Measurements from ENCODE around the gene MT1X. TPM values are rescaled to one million over a fixed set of nuclear protein-coding genes. Genes with fewer than 3 reads are reported as not detected.

MT1X gene
- total and polyA plus RNA-seq, 7 experiments from 2014 or later: 15.0 to 157 (median 26.8) TPM

- Mint-ChIP-seq H3K4me3 (no peak overlapping the region), H3K9me3 (peaks cover 0 to 18% (median 4%) of the 10 kb centered on the region in 11 donors), H3K4me1 (no peaks in the 10 kb centered on the region), H3K27me3 (peaks cover 0 to 6% (median 0%) of the 10 kb centered on the region in 5 donors), H3K36me3 (peaks cover 0 to 4% (median 0%) of the 10 kb centered on the region in 5 donors), H3K27ac (no peak overlapping the region)
- Histone ChIP-seq H3K9me3 (ENCODE audit: control insufficient read depth in 2 of 3, low read length in 3 of 3) (no peaks in the 10 kb centered on the region), H3K4me3 (ENCODE audit: low read length) (no peak overlapping the region), H3K36me3 (ENCODE audit: control insufficient read depth in 2 of 3, insufficient read depth in 3 of 3, low read length in 3 of 3) (no peaks in the 10 kb centered on the region), H3K4me1 (ENCODE audit: control insufficient read depth in 2 of 2, insufficient read depth in 2 of 2, low read length in 2 of 2) (no peaks in the 10 kb centered on the region), H3K27ac (ENCODE audit: low read depth, low read length) (no peak overlapping the region), H3K27me3 (ENCODE audit: control insufficient read depth in 2 of 2, insufficient read depth in 2 of 2, low read length in 2 of 2) (no peaks in the 10 kb centered on the region)
- intact Hi-C loops (cut with micrococcal nuclease): no loop called here
- ChIA-PET CTCF (interaction anchor here (0.6 to 2.4 kb wide), 2 partner anchors 119 to 365 kb away, joined by 3 to 10 read pairs; no protein-coding TSS in a partner anchor), POLR2A (interaction anchor here (0.8 to 2.9 kb wide), 4 partner anchors 8 to 19 kb away, joined by 3 to 12 read pairs (median 4); partner anchors contain the start of gene MT1X)
- ATAC-seq (no peak), DNase-seq (no peak)
Observed at GRCh38 chr16:56695246-56695645, 13.0 kb downstream of the MT1X start.

- CTCF ChIA-PET: interaction anchor here (1.2 kb wide), 1 partner anchor 121 kb away, joined by 6 read pairs; no protein-coding TSS in a partner anchor
- peaks cover 0 to 18% (median 0%) of the 10 kb centered on the region in 11 donors for H3K9me3 Mint-ChIP-seq
- Histone ChIP-seq H3K4me3 (ENCODE audit: low read length) (no peak overlapping the region), H3K9me3 (ENCODE audit: control insufficient read depth in 2 of 3, low read length in 3 of 3) (no peaks in the 10 kb centered on the region), H3K36me3 (ENCODE audit: control insufficient read depth in 2 of 3, insufficient read depth in 3 of 3, low read length in 3 of 3) (no peaks in the 10 kb centered on the region), H3K4me1 (ENCODE audit: control insufficient read depth in 2 of 2, insufficient read depth in 2 of 2, low read length in 2 of 2) (peaks cover 0 to 5% of the 10 kb centered on the region in 2 donors), H3K27ac (ENCODE audit: low read depth, low read length) (no peak overlapping the region), H3K27me3 (ENCODE audit: control insufficient read depth in 2 of 2, insufficient read depth in 2 of 2, low read length in 2 of 2) (no peaks in the 10 kb centered on the region)
- H3K27me3 Mint-ChIP-seq: peaks cover 0 to 5% (median 0%) of the 10 kb centered on the region in 5 donors
- POLR2A ChIA-PET: interaction anchor here (0.6 to 1.6 kb wide), 3 partner anchors 15 to 25 kb away, joined by 3 to 8 read pairs (median 5); partner anchors contain the start of gene MT1X
- intact Hi-C loops (cut with micrococcal nuclease): no loop called here
- no peak for ATAC-seq
- H3K27ac Mint-ChIP-seq: peak overlapping the region in 2 of 9 donors; percentile 46 to 51
- H3K4me3 Mint-ChIP-seq: no peak overlapping the region
- DNase-seq: no peak
- H3K4me1 Mint-ChIP-seq: peaks cover 0 to 10% (median 9%) of the 10 kb centered on the region in 7 donors
- peaks cover 0 to 4% (median 0%) of the 10 kb centered on the region in 5 donors for H3K36me3 Mint-ChIP-seq
Observed at GRCh38 chr16:56697456-56698155, 15.3 kb downstream of the MT1X start.

GRCh38 chr16:56700195-56700594 lies 17.9 kb downstream of the MT1X start:
- peaks cover 0 to 18% (median 0%) of the 10 kb centered on the region in 11 donors for H3K9me3 Mint-ChIP-seq
- peaks cover 0 to 10% (median 9%) of the 10 kb centered on the region in 7 donors for H3K4me1 Mint-ChIP-seq
- H3K4me3 Mint-ChIP-seq: no peak overlapping the region
- no peaks in the 10 kb centered on the region for H3K9me3 ChIP-seq (ENCODE audit: control insufficient read depth in 2 of 3, low read length in 3 of 3)
- intact Hi-C loops (cut with micrococcal nuclease): loop anchor here in 1 of 2 donors (10.0 kb wide), 1 partner anchor 275 kb away; the partner anchor contains the start of gene AMFR
- H3K36me3 Mint-ChIP-seq: peaks cover 0 to 4% (median 0%) of the 10 kb centered on the region in 5 donors
- H3K27me3 ChIP-seq (ENCODE audit: control insufficient read depth in 2 of 2, insufficient read depth in 2 of 2, low read length in 2 of 2): no peaks in the 10 kb centered on the region
- POLR2A ChIA-PET: interaction anchor here (0.6 to 3.7 kb wide), 3 partner anchors 16 to 95 kb away, joined by 3 to 16 read pairs (median 3); no protein-coding TSS in a partner anchor
- ATAC-seq: no peak
- H3K27ac Mint-ChIP-seq: peak overlapping the region in 2 of 9 donors; percentile 45 to 76
- peaks cover 0 to 5% of the 10 kb centered on the region in 2 donors for H3K4me1 ChIP-seq (ENCODE audit: control insufficient read depth in 2 of 2, insufficient read depth in 2 of 2, low read length in 2 of 2)
- H3K4me3 ChIP-seq (ENCODE audit: low read length): no peak overlapping the region
- H3K27ac ChIP-seq (ENCODE audit: low read depth, low read length): no peak overlapping the region
- no peaks in the 10 kb centered on the region for H3K36me3 ChIP-seq (ENCODE audit: control insufficient read depth in 2 of 3, insufficient read depth in 3 of 3, low read length in 3 of 3)
- CTCF ChIA-PET: interaction anchor here (0.8 to 5.0 kb wide), 9 partner anchors 17 to 186 kb away, joined by 3 to 86 read pairs (median 5); partner anchors contain the start of gene MT1X
- H3K27me3 Mint-ChIP-seq: peaks cover 0 to 3% (median 0%) of the 10 kb centered on the region in 5 donors
- DNase-seq: no peak

- no peak overlapping the region for H3K27ac Mint-ChIP-seq
- DNase-seq (no peak), ATAC-seq (no peak)
- CTCF ChIA-PET: interaction anchor here (0.7 to 5.0 kb wide), 15 partner anchors 17 to 267 kb away, joined by 3 to 86 read pairs (median 6); partner anchors contain the start of gene MT1X
- H3K36me3 ChIP-seq (ENCODE audit: control insufficient read depth in 2 of 3, insufficient read depth in 3 of 3, low read length in 3 of 3): no peaks in the 10 kb centered on the region
- peaks cover 0 to 5% of the 10 kb centered on the region in 2 donors for H3K4me1 ChIP-seq (ENCODE audit: control insufficient read depth in 2 of 2, insufficient read depth in 2 of 2, low read length in 2 of 2)
- no peak overlapping the region for H3K4me3 Mint-ChIP-seq
- no peak overlapping the region for H3K27ac ChIP-seq (ENCODE audit: low read depth, low read length)
- H3K27me3 Mint-ChIP-seq: peaks cover 0 to 3% (median 0%) of the 10 kb centered on the region in 5 donors
- no peaks in the 10 kb centered on the region for H3K27me3 ChIP-seq (ENCODE audit: control insufficient read depth in 2 of 2, insufficient read depth in 2 of 2, low read length in 2 of 2)
- H3K9me3 ChIP-seq (ENCODE audit: control insufficient read depth in 2 of 3, low read length in 3 of 3): no peaks in the 10 kb centered on the region
- POLR2A ChIA-PET: interaction anchor here (0.6 to 3.7 kb wide), 4 partner anchors 16 to 181 kb away, joined by 3 to 16 read pairs (median 3); partner anchors contain the start of gene BBS2
- H3K9me3 Mint-ChIP-seq: peaks cover 0 to 18% (median 0%) of the 10 kb centered on the region in 11 donors
- H3K36me3 Mint-ChIP-seq: peaks cover 0 to 4% (median 0%) of the 10 kb centered on the region in 5 donors
- intact Hi-C loops (cut with micrococcal nuclease): loop anchor here in 1 of 2 donors (10.0 kb wide), 1 partner anchor 276 kb away; the partner anchor contains the start of gene AMFR
- H3K4me3 ChIP-seq (ENCODE audit: low read length): no peak overlapping the region
- H3K4me1 Mint-ChIP-seq: peaks cover 0 to 10% (median 9%) of the 10 kb centered on the region in 7 donors
Observed at GRCh38 chr16:56700631-56701030, 18.4 kb downstream of the MT1X start.

- DNase-seq: no peak
- peaks cover 0 to 16% (median 0%) of the 10 kb centered on the region in 11 donors for H3K9me3 Mint-ChIP-seq
- Histone ChIP-seq H3K27ac (ENCODE audit: low read depth, low read length) (peak overlapping the region; percentile 30), H3K4me3 (ENCODE audit: low read length) (no peak overlapping the region), H3K9me3 (ENCODE audit: control insufficient read depth in 2 of 3, low read length in 3 of 3) (no peaks in the 10 kb centered on the region), H3K4me1 (ENCODE audit: control insufficient read depth in 2 of 2, insufficient read depth in 2 of 2, low read length in 2 of 2) (peaks cover 0 to 5% of the 10 kb centered on the region in 2 donors), H3K27me3 (ENCODE audit: control insufficient read depth in 2 of 2, insufficient read depth in 2 of 2, low read length in 2 of 2) (no peaks in the 10 kb centered on the region), H3K36me3 (ENCODE audit: control insufficient read depth in 2 of 3, insufficient read depth in 3 of 3, low read length in 3 of 3) (no peaks in the 10 kb centered on the region)
- H3K27ac Mint-ChIP-seq: peak overlapping the region in 8 of 9 donors; percentile 5 to 82 (median 43)
- H3K36me3 Mint-ChIP-seq: peaks cover 0 to 4% (median 0%) of the 10 kb centered on the region in 5 donors
- ChIA-PET CTCF (interaction anchor here (0.6 to 5.0 kb wide), 37 partner anchors 8 to 383 kb away, joined by 3 to 86 read pairs (median 4); partner anchors contain the start of genes BBS2, MT1H, MT1X and MT2A), POLR2A (interaction anchor here (0.5 to 3.7 kb wide), 11 partner anchors 19 to 182 kb away, joined by 3 to 17 read pairs (median 5); partner anchors contain the start of genes BBS2, MT1X and NUP93)
- intact Hi-C loops (cut with micrococcal nuclease): loop anchor here in 1 of 2 donors (10.0 kb wide), 1 partner anchor 277 kb away; the partner anchor contains the start of gene AMFR
- H3K4me3 Mint-ChIP-seq: no peak overlapping the region
- ATAC-seq: no peak
- peaks cover 0 to 10% (median 9%) of the 10 kb centered on the region in 7 donors for H3K4me1 Mint-ChIP-seq
- no peaks in the 10 kb centered on the region for H3K27me3 Mint-ChIP-seq
Observed at GRCh38 chr16:56701534-56701933, 19.3 kb downstream of the MT1X start.

- no peak for ATAC-seq
Observed at GRCh38 chr16:56702836-56703235, 20.6 kb downstream of the MT1X start.

More at GRCh38 chr16:56702836-56703235, 20.6 kb downstream of the MT1X start:
- CTCF ChIA-PET: interaction anchor here (0.7 to 5.0 kb wide), 18 partner anchors 13 to 318 kb away, joined by 3 to 86 read pairs (median 6); partner anchors contain the start of genes BBS2 and MT1X
- Mint-ChIP-seq H3K36me3 (no peaks in the 10 kb centered on the region), H3K9me3 (peaks cover 0 to 3% (median 0%) of the 10 kb centered on the region in 11 donors), H3K27ac (no peak overlapping the region), H3K27me3 (no peaks in the 10 kb centered on the region), H3K4me3 (no peak overlapping the region), H3K4me1 (peaks cover 0 to 13% (median 11%) of the 10 kb centered on the region in 7 donors)
- H3K4me3 ChIP-seq (ENCODE audit: low read length): no peak overlapping the region
- peaks cover 4 to 5% of the 10 kb centered on the region in 2 donors for H3K4me1 ChIP-seq (ENCODE audit: control insufficient read depth in 2 of 2, insufficient read depth in 2 of 2, low read length in 2 of 2)
- intact Hi-C loops (cut with micrococcal nuclease): loop anchor here (1.0 to 10.0 kb wide), 14 partner anchors 21 to 278 kb away; partner anchors contain the start of genes MT1X (in 2 of the 2), MT2A (in 2 of the 2), NUDT21 (in 2 of the 2) and NUP93 (in 2 of the 2)
- H3K9me3 ChIP-seq (ENCODE audit: control insufficient read depth in 2 of 3, low read length in 3 of 3): no peaks in the 10 kb centered on the region
- POLR2A ChIA-PET: interaction anchor here (0.7 to 3.7 kb wide), 5 partner anchors 20 to 229 kb away, joined by 4 to 17 read pairs (median 12); partner anchors contain the start of genes HERPUD1 and MT1X
- H3K27me3 ChIP-seq (ENCODE audit: control insufficient read depth in 2 of 2, insufficient read depth in 2 of 2, low read length in 2 of 2): no peaks in the 10 kb centered on the region
- H3K36me3 ChIP-seq (ENCODE audit: control insufficient read depth in 2 of 3, insufficient read depth in 3 of 3, low read length in 3 of 3): no peaks in the 10 kb centered on the region
- DNase-seq: no peak
- no peak overlapping the region for H3K27ac ChIP-seq (ENCODE audit: low read depth, low read length)
